Measurements from ENCODE around the gene KPTN.

DNA sequence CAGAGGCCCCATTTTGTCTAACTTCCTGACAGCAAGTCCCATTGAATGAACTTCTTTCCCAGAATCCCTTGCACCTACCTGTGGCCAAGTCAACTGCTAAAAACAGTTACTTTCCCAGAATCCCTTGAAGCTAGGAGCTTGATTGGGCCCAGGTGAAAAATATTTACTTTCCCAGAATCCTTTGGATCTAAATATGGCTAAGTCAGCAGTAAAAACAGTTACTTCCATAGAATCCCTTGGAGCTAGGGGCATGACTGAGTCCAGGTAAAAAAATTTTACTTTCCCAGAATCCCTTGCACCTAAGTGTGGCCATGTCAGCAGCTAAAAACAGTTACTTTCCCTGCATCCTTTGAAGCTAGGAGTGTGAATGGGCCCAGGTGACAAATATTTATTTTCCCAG, 51.5 kb downstream of the KPTN start:
- TF ChIP-seq, protein P1, sequence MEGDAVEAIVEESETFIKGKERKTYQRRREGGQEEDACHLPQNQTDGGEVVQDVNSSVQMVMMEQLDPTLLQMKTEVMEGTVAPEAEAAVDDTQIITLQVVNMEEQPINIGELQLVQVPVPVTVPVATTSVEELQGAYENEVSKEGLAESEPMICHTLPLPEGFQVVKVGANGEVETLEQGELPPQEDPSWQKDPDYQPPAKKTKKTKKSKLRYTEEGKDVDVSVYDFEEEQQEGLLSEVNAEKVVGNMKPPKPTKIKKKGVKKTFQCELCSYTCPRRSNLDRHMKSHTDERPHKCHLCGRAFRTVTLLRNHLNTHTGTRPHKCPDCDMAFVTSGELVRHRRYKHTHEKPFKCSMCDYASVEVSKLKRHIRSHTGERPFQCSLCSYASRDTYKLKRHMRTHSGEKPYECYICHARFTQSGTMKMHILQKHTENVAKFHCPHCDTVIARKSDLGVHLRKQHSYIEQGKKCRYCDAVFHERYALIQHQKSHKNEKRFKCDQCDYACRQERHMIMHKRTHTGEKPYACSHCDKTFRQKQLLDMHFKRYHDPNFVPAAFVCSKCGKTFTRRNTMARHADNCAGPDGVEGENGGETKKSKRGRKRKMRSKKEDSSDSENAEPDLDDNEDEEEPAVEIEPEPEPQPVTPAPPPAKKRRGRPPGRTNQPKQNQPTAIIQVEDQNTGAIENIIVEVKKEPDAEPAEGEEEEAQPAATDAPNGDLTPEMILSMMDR (IDR thresholded peaks at IDR 0.05; ENCODE audit: low read length) = no peak
- TF ChIP-seq EZH2phosphoT487 (IDR thresholded peaks at IDR 0.05; ENCODE audit: low read length) = no peak

Data from MM.1S (cell line).